ENCODE measurements around the gene FKBP9. TPM values are rescaled to one million over a fixed set of nuclear protein-coding genes. Genes with fewer than 3 reads are reported as not detected.

FKBP9 gene
- total RNA-seq, 1 donor from 2014 or later = 198 TPM

DNA sequence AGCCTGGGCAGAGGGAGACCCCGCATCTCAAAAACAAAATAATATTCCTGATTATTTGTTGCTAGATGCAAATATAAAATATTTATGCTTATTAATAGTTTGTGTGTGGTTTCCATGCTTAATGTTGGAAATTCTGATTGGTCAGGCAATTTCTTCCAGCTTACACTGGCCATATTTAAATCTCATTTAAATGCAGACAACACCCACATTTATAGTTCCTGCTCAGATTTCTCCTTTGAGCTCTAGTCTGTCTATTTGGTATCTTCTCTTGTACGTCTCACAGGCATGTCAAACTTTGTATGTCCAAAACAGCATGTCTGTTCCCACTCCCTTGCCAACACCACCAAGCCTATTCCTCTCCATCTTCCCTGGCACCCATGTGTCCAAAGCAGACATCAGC is 52.5 kb downstream of the FKBP9 start:
- no peak for DNase-seq

DNA sequence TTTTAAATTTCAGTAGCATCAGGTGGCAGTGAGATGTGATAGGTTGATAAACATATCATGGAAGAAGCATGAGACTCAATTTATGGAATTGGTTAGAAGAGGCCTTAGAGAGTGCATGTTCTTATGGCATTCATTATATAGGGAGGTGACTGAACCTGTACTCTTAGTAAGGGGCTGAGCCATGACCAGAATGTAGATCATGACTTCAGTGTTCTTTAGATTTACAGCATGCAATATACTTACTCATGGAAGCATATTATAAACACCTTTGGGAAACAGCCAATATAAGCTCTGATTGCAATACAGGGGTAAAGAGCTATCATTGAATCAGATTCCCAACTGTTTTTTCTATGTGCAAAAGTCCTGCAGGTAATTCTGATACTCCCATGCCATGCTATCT is 55.1 kb downstream of the FKBP9 start:
- DNase-seq = no peak

DNA sequence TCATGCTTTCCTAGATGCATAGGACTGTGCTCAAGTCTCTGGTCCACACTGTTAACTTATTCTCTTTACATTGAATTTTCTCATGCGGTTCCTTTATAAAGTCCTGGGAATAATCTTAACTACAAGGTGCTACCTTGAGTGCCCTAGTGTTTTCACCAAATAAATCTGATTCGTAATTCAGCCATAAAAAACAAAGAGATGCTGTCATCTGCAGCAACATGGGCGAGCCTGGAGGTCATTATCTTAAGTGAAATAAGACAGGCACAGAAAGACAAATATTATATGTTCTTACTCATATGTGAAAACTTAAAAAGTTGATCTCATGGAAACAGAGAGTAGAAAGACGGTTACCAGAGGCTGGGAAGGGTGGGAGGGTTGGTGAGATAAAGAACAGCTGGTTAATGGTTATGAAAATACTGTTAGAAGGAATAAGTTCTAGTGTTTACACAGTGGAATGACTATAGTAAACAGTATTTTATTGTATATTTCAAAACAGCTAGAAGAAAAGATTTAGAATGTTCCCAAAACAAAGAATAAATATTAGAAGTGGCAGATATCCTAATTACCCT is 67.0 kb downstream of the FKBP9 start:
- DNase-seq = no peak

DNA sequence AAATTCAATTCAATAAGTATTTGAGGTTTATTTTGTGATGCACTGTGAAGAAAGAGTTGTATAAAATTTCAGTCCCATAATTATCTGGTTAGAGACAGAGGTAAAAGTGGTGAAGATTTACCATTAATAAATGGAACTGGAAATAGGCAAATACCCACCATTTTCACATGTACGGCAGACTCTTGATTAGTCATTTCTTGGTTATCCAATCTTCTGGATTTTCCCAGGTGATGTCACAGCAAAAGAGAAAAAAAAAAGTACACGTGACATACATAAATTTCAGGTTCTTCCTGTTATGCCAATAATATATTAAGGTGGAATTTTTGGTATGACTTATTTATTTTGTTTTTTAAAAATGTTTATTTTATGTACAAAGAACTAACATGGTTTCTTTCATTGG is 78.5 kb downstream of the FKBP9 start:
- no peak for DNase-seq

GRCh38 chr7:33038639-33039038 is 81.4 kb downstream of the FKBP9 start:
- no peak for DNase-seq

- DNase-seq = no peak
These were observed 82.1 kb downstream of the FKBP9 start for GRCh38 chr7:33039257-33039902.

DNA sequence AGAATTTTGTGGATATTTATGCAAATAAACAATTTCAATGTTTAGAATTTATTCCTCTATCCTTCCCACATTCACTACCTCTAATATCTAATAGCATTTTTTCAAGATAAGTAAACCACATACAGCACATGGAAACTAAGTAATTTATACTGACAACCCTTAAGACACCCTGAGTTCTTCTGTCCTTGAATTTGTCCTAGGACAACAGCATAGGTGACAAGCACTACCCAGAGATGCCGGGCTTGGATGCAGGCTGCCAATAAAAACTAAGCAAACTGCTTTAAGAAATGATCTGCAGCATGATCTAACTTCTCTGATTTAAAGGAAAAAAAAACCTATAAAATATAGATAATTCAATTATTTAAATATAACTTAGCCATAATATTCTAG is 82.7 kb downstream of the FKBP9 start:
- DNase-seq = no peak

DNA sequence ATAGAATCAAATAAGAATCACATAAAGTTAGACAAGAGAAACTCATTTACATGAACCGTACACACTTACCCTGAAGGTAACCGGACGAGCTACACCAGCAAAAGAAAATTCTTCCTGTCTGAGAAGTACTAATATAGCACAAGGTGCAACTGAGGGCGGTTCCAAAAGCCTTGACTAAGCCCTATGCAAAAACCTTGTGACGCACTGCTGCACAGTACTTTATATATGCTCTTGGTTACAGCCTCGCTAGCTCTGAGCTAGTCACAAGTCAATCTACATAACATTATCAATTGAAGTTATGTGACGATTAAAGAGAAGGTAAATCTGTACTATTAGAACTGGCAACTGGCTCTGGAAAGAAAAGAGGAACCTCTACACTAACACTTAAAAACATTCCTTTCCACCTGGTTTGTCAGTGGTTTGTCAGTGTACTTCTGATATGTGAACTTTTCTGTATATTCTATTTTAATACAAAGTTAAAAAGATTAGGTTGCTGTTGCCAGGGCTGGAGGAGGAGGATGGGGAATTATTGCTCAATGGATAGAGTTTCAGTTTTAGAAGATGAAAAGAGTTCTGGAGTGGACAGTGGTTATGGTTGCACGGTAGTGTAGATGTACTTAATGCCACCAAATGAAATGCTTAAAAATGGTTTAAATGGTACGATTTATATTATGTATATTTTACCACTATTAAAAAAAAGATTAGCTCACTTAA is 83.7 kb downstream of the FKBP9 start:
- no peak for DNase-seq

DNA sequence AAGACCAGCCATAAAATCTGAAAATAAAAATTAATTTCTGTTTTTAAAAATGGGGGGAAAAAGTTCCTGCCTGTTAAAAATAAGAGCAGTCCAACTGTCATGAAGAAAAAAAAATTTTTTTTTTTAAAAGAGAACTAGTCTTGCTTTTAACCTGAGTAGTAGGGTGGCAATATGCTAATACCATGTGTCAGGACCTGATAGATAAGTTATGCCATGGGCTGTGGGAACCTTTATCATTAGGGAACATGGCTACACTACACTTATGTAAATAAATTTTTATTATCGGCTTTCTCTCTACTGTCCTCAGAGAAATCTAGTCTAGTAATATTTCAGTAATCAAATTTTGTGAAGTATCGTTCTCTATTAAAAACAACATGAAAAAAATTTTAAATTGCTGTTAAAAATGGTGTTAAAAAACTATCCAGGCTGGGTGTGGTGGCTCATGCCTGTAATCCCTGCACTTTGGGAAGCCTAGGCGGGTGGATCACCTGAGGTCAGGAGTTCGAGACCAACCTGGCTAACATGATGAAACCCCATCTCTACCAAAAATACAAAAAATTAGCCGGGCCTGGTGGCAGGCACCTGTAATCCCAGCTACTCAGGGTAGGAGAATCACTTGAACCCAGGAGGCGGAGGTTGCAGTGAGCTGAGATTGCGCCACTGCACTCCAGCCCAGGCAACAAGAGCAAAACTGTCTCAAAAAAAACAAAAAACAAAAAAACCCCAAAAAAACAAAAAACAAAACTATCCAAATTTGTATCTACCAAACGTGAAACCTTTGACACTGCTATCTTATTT is 84.6 kb downstream of the FKBP9 start:
- no peak for DNase-seq

- DNase-seq = no peak
These were observed 86.5 kb downstream of the FKBP9 start for GRCh38 chr7:33043501-33044400.

GRCh38 chr7:33044401-33044718 is 87.1 kb downstream of the FKBP9 start:
- DNase-seq = peak; percentile 32

DNA sequence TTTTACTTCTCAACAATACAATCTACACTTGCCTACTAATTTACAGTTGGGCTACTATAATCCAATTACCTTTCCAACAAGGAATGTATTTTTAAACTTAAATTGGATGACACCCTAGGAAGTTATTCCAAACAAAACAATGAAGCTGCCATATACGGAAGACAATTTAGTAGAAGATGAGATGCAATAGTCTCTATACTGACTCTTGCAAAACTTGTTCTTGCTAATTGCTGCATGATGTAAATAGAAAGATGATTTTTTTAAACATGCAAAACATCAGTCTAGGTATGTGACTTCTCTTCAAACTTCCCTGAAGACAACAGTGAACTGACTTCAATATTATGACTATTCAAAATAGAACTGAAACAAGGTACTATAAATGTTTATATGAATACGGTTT is 87.7 kb downstream of the FKBP9 start:
- peak; percentile 36 for DNase-seq

GRCh38 chr7:33048257-33048656 is 91.0 kb downstream of the FKBP9 start:
- DNase-seq = no peak

GRCh38 chr7:33048704-33049103 is 91.5 kb downstream of the FKBP9 start:
- no peak for DNase-seq

GRCh38 chr7:33050535-33051318 is 93.5 kb downstream of the FKBP9 start:
- DNase-seq = peak; percentile 73

DNA sequence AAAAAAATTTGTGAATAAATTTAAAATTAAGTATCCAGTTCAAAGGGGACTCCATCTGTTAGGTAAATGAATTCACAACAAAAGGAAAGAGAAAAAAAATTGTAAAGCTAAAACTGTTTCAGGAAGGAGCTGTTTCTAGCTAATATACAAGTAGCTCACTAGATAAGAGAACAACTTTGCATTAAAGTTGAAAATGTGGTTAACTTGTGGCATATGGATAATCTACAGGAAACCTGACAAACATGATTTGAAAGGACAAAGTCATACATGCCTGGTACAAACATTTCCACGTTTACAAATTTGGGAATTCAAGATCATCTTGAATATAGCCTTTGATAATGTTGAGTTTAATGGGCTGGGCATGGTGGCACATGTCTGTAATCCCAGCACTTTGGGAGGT is 96.5 kb downstream of the FKBP9 start:
- no peak for DNase-seq

GRCh38 chr7:33054261-33054964 is 97.2 kb downstream of the FKBP9 start:
- no peak for DNase-seq

- no peak for DNase-seq
These were observed 97.9 kb downstream of the FKBP9 start for GRCh38 chr7:33055158-33055557.
